Activated CD8-positive, alpha-beta T cell treated with anti-CD3 and anti-CD28 coated beads, Interleukin-2, amount 10 ng/mL, durations not matched to agents 7 days and 5 days (primary cell): Measurements from ENCODE around the gene DDX19B. TPM values are rescaled to one million over a fixed set of nuclear protein-coding genes. Genes with fewer than 3 reads are reported as not detected.
"Not testable (repeated sequence)": the region's sequence is repeated elsewhere in the genome, so short reads cannot be mapped to it uniquely, and the experiment has no call there.

Experiments
- ATAC-seq: fragments of 150-1000 bp; cut with Tn5 transposase; one replicate; pipeline ENCODE4 v1.10.0; 2021; ENCODE audit warnings: moderate library complexity
- CTCF ChIA-PET: fragments of 350-600 bp; sonication (Branson Sonifier 250); formaldehyde crosslinking; loops from one replicate; lab custom pipeline; 2021; ENCODE audit warnings: antibody characterized with exemption; lab: Charles Lee
- POLR2A ChIA-PET: fragments of 350-600 bp; sonication (Branson Sonifier 250); formaldehyde crosslinking; loops from one replicate; lab custom pipeline; 2021; ENCODE audit warnings: antibody characterized with exemption; lab: Charles Lee
- DNase-seq: peaks from one replicate; pipeline ENCODE4 v3.0.0-alpha.2; 2020
- H3K27ac Mint-ChIP-seq: one replicate; pipeline ENCODE4 v1.8.0; 2021; ENCODE audit warnings: mild to moderate bottlenecking, mixed read lengths
- H3K27me3 Mint-ChIP-seq: one replicate; pipeline ENCODE4 v1.8.0; 2021; ENCODE audit warnings: low read depth, mixed read lengths
- H3K36me3 Mint-ChIP-seq: one replicate; pipeline ENCODE4 v1.8.0; 2021; ENCODE audit warnings: low read depth, mixed read lengths
- H3K4me1 Mint-ChIP-seq: one replicate; pipeline ENCODE4 v1.8.0; 2021; ENCODE audit warnings: low read depth, mixed read lengths
- H3K4me3 Mint-ChIP-seq: one replicate; pipeline ENCODE4 v1.8.0; 2021; ENCODE audit warnings: mild to moderate bottlenecking, mixed read lengths
- H3K9me3 Mint-ChIP-seq: one replicate; pipeline ENCODE4 v1.8.0; 2022; ENCODE audit warnings: mixed read lengths; ENCODE audit not compliant: insufficient read depth
- total RNA-seq, 2 experiments: library from RNA; stranded (reverse); gene quantifications; one replicate each; pipeline ENCODE4 v1.2.3, GENCODE V29; 2021

The DDX19B gene
- 10 to 100 TPM; 28.8 to 32.6 TPM for total RNA-seq

- H3K27me3 Mint-ChIP-seq = no peaks in the 10 kb centered on the region
- peak within 1 kb of the TSS; percentile 93 for H3K27ac Mint-ChIP-seq
- peak; percentile 79 for DNase-seq
- CTCF ChIA-PET = interaction anchor here (0.8 to 2.2 kb wide), 10 partner anchors 9 to 82 kb away, joined by 3 to 8 read pairs (median 4); partner anchors contain the start of genes AARS1 and EXOSC6
- peak; percentile 89 for ATAC-seq
- peak within 1 kb of the TSS; percentile 91 for H3K4me3 Mint-ChIP-seq
- peaks cover 35% of the 10 kb centered on the region for H3K4me1 Mint-ChIP-seq
- H3K9me3 Mint-ChIP-seq = peaks cover 14% of the 10 kb centered on the region
- POLR2A ChIA-PET = interaction anchor here (0.6 to 3.6 kb wide), 11 partner anchors 9 to 1760 kb away, joined by 3 to 47 read pairs (median 4); partner anchors contain the start of genes AARS1, DDX19A and ZFP90
- H3K36me3 Mint-ChIP-seq = peaks cover 31% of the 10 kb centered on the region
Observed at GRCh38 chr16:70298988-70299938, at the start of gene DDX19B. Gene DDX19B (plus strand): TSS chr16:70299186. CDS start chr16:70299298, 112 bp downstream.

GRCh38 chr16:70249697-70250096 lies 49.3 kb upstream of the DDX19B start:
- Mint-ChIP-seq H3K4me3 (peak overlapping the region; percentile 82), H3K36me3 (peaks cover 37% of the 10 kb centered on the region), H3K4me1 (peaks cover 23% of the 10 kb centered on the region)
- DNase-seq, CTCF ChIA-PET, H3K27ac Mint-ChIP-seq, H3K9me3 Mint-ChIP-seq, H3K27me3 Mint-ChIP-seq, ATAC-seq: not testable (repeated sequence)
- POLR2A ChIA-PET = interaction anchor here (3.2 kb wide), 1 partner anchor 39 kb away, joined by 17 read pairs; the partner anchor contains the start of gene AARS1

- Mint-ChIP-seq H3K27ac (peak overlapping the region; percentile 84), H3K4me1 (peaks cover 21% of the 10 kb centered on the region), H3K36me3 (peaks cover 47% of the 10 kb centered on the region), H3K4me3 (peak overlapping the region; percentile 82), H3K9me3 (no peaks in the 10 kb centered on the region), H3K27me3 (no peaks in the 10 kb centered on the region)
- ChIA-PET POLR2A (interaction anchor here (0.6 to 3.2 kb wide), 10 partner anchors 16 to 274 kb away, joined by 3 to 17 read pairs (median 3); partner anchors contain the start of genes AARS1 and DDX19A), CTCF (interaction anchor here (0.6 to 6.0 kb wide), 16 partner anchors 9 to 487 kb away, joined by 3 to 50 read pairs (median 4); partner anchors contain the start of genes AARS1, DDX19A and DDX19B)
- DNase-seq = peak; percentile 50
- ATAC-seq = peak; percentile 69
Observed at GRCh38 chr16:70250748-70251628, 48.0 kb upstream of the DDX19B start.

- Mint-ChIP-seq H3K27me3 (no peaks in the 10 kb centered on the region), H3K36me3 (peaks cover 55% of the 10 kb centered on the region), H3K27ac (peak within 1 kb of the TSS; percentile 96), H3K4me3 (peak within 1 kb of the TSS; percentile 87), H3K4me1 (peaks cover 20% of the 10 kb centered on the region), H3K9me3 (no peaks in the 10 kb centered on the region)
- ChIA-PET CTCF (interaction anchor here (0.6 to 6.0 kb wide), 19 partner anchors 8 to 486 kb away, joined by 3 to 50 read pairs (median 3); partner anchors contain the start of genes AARS1, DDX19A and DDX19B), POLR2A (interaction anchor here (0.6 to 3.2 kb wide), 8 partner anchors 9 to 273 kb away, joined by 3 to 17 read pairs (median 3); partner anchors contain the start of genes AARS1 and DDX19A)
- DNase-seq (peak; percentile 96), ATAC-seq (peak; percentile 91)
Observed at GRCh38 chr16:70251629-70252354, 47.2 kb upstream of the DDX19B start, which contains the start of gene EXOSC6. Gene EXOSC6 (minus strand): TSS chr16:70251940. CDS start chr16:70251900, 40 bp downstream.

GRCh38 chr16:70252355-70252988 lies 46.5 kb upstream of the DDX19B start:
- ChIA-PET CTCF (interaction anchor here (0.9 to 6.0 kb wide), 15 partner anchors 7 to 486 kb away, joined by 3 to 50 read pairs (median 4); partner anchors contain the start of genes AARS1 and DDX19B), POLR2A (interaction anchor here (0.6 to 3.2 kb wide), 4 partner anchors 8 to 272 kb away, joined by 3 to 17 read pairs (median 6); partner anchors contain the start of genes AARS1 and DDX19A)
- Mint-ChIP-seq H3K27me3 (no peaks in the 10 kb centered on the region), H3K4me1 (peaks cover 19% of the 10 kb centered on the region), H3K36me3 (peaks cover 58% of the 10 kb centered on the region), H3K9me3 (no peaks in the 10 kb centered on the region), H3K4me3 (peak overlapping the region; percentile 87), H3K27ac (peak overlapping the region; percentile 96)
- DNase-seq (no peak), ATAC-seq (no peak)

- Mint-ChIP-seq H3K4me1 (peaks cover 17% of the 10 kb centered on the region), H3K4me3 (no peak overlapping the region), H3K27me3 (no peaks in the 10 kb centered on the region), H3K27ac (peak overlapping the region; percentile 46), H3K36me3 (peaks cover 63% of the 10 kb centered on the region), H3K9me3 (no peaks in the 10 kb centered on the region)
- peak; percentile 57 for DNase-seq
- POLR2A ChIA-PET = interaction anchor here (1.7 to 3.0 kb wide), 2 partner anchors 35 to 93 kb away, joined by 4 to 10 read pairs; partner anchors contain the start of genes AARS1 and DDX19A
- ATAC-seq = no peak
- CTCF ChIA-PET = interaction anchor here (1.0 to 6.0 kb wide), 4 partner anchors 9 to 297 kb away, joined by 3 to 50 read pairs (median 20); partner anchors contain the start of gene AARS1
Observed at GRCh38 chr16:70253291-70254106, 45.5 kb upstream of the DDX19B start.

GRCh38 chr16:70254180-70254964 lies 44.6 kb upstream of the DDX19B start:
- POLR2A ChIA-PET = interaction anchor here (1.7 kb wide), 1 partner anchor 35 kb away, joined by 4 read pairs; the partner anchor contains the start of gene AARS1
- H3K4me1 Mint-ChIP-seq = peaks cover 14% of the 10 kb centered on the region
- no peaks in the 10 kb centered on the region for H3K27me3 Mint-ChIP-seq
- peak overlapping the region; percentile 46 for H3K27ac Mint-ChIP-seq
- DNase-seq = no peak
- no peak for ATAC-seq
- peaks cover 68% of the 10 kb centered on the region for H3K36me3 Mint-ChIP-seq
- H3K9me3 Mint-ChIP-seq = no peaks in the 10 kb centered on the region
- no peak overlapping the region for H3K4me3 Mint-ChIP-seq
- CTCF ChIA-PET = interaction anchor here (1.0 to 6.0 kb wide), 5 partner anchors 8 to 296 kb away, joined by 3 to 50 read pairs (median 17); partner anchors contain the start of genes AARS1 and DDX19B

GRCh38 chr16:70254965-70255286 lies 44.1 kb upstream of the DDX19B start:
- H3K9me3 Mint-ChIP-seq = no peaks in the 10 kb centered on the region
- peaks cover 68% of the 10 kb centered on the region for H3K36me3 Mint-ChIP-seq
- peaks cover 11% of the 10 kb centered on the region for H3K4me1 Mint-ChIP-seq
- ATAC-seq = no peak
- no peak for DNase-seq
- ChIA-PET POLR2A (interaction anchor here (1.7 kb wide), 1 partner anchor 34 kb away, joined by 4 read pairs; the partner anchor contains the start of gene AARS1), CTCF (interaction anchor here (1.1 to 6.0 kb wide), 3 partner anchors 13 to 44 kb away, joined by 6 to 50 read pairs (median 24); partner anchors contain the start of genes AARS1 and DDX19B)
- H3K4me3 Mint-ChIP-seq = no peak overlapping the region
- H3K27ac Mint-ChIP-seq = no peak overlapping the region
- H3K27me3 Mint-ChIP-seq = no peaks in the 10 kb centered on the region
